WTC11 (cell line): ENCODE results near the gene OPCML.

ENCODE experiments used
- ATF2 ChIP-seq: sonication (generic); formaldehyde crosslinking; IDR thresholded peaks from 2 replicates; pipeline ENCODE4 v1.8.1; 2022; ENCODE audit warnings: low read depth, missing genetic modification reagents, borderline replicate concordance
- CREB1 ChIP-seq: sonication (generic); formaldehyde crosslinking; IDR thresholded peaks from 2 replicates; pipeline ENCODE4 v1.8.0; 2023; ENCODE audit warnings: mild to moderate bottlenecking, missing genetic modification reagents
- CREM ChIP-seq: sonication (generic); formaldehyde crosslinking; IDR thresholded peaks from 2 replicates; pipeline ENCODE4 v1.8.1; 2022; ENCODE audit warnings: mild to moderate bottlenecking, missing genetic modification reagents, moderate library complexity
- CTCF ChIP-seq: fragments of 200-600 bp; IDR thresholded peaks from 2 replicates; pipeline ENCODE4 v1.8.0; 2022; ENCODE audit warnings: antibody characterized with exemption
- E2F4 ChIP-seq: sonication (generic); formaldehyde crosslinking; IDR thresholded peaks from 2 replicates; pipeline ENCODE4 v1.8.1; 2022; ENCODE audit warnings: low read depth, mild to moderate bottlenecking, moderate library complexity, missing genetic modification reagents, borderline replicate concordance
- ELF4 ChIP-seq: sonication (generic); formaldehyde crosslinking; IDR thresholded peaks from 2 replicates; pipeline ENCODE4 v1.8.1; 2022; ENCODE audit warnings: low read depth, mild to moderate bottlenecking, moderate library complexity, missing genetic modification reagents
- EMX1 ChIP-seq: fragments of 250-450 bp; sonication (Bioruptor Pico); IDR thresholded peaks from 2 replicates; pipeline ENCODE4 v1.8.0; 2021; ENCODE audit warnings: mild to moderate bottlenecking
- ERG ChIP-seq: fragments of 250-450 bp; sonication (Bioruptor Pico); IDR thresholded peaks from 2 replicates; pipeline ENCODE4 v1.8.0; 2021; ENCODE audit warnings: mild to moderate bottlenecking
- GABPB1 ChIP-seq: sonication (generic); formaldehyde crosslinking; IDR thresholded peaks from 2 replicates; pipeline ENCODE4 v1.8.1; 2023; ENCODE audit warnings: mild to moderate bottlenecking, missing genetic modification reagents
- MAX ChIP-seq: sonication (generic); formaldehyde crosslinking; IDR thresholded peaks from 2 replicates; pipeline ENCODE4 v1.8.0; 2022; ENCODE audit warnings: mild to moderate bottlenecking, missing genetic modification reagents
- NR2C2 ChIP-seq: sonication (generic); formaldehyde crosslinking; IDR thresholded peaks from 2 replicates; pipeline ENCODE4 v1.8.0; 2022; ENCODE audit warnings: mild to moderate bottlenecking, missing genetic modification reagents
- RELA ChIP-seq: sonication (generic); formaldehyde crosslinking; IDR thresholded peaks from 2 replicates; pipeline ENCODE4 v1.8.1; 2022; ENCODE audit warnings: missing genetic modification reagents, mild to moderate bottlenecking, borderline replicate concordance
- USF2 ChIP-seq: sonication (generic); formaldehyde crosslinking; IDR thresholded peaks from 2 replicates; pipeline ENCODE4 v1.8.1; 2023; ENCODE audit warnings: mild to moderate bottlenecking, missing genetic modification reagents, moderate library complexity
- ZNF512 ChIP-seq: sonication (generic); formaldehyde crosslinking; IDR thresholded peaks from 2 replicates; pipeline ENCODE4 v1.8.1; 2022; ENCODE audit warnings: missing genetic modification reagents, borderline replicate concordance

- TF ChIP-seq CTCF: no peak
- no peak for TF ChIP-seq ATF2 (CRISPR knock-in tag)
- no peak for TF ChIP-seq NR2C2 (CRISPR knock-in tag)
- TF ChIP-seq RELA (CRISPR knock-in tag): no peak
- no peak for TF ChIP-seq USF2 (CRISPR knock-in tag)
- TF ChIP-seq E2F4 (CRISPR knock-in tag): no peak
- TF ChIP-seq MAX (CRISPR knock-in tag): no peak
- no peak for TF ChIP-seq ELF4 (CRISPR knock-in tag)
- no peak for TF ChIP-seq EMX1 (CRISPR knock-in tag)
- TF ChIP-seq ERG (CRISPR knock-in tag): no peak
- TF ChIP-seq ZNF512 (CRISPR knock-in tag): no peak
- no peak for TF ChIP-seq CREB1 (CRISPR knock-in tag)
- no peak for TF ChIP-seq CREM (CRISPR knock-in tag)
- TF ChIP-seq GABPB1 (CRISPR knock-in tag): no peak
Measured at GRCh38 chr11:133338588-133338987, 193.7 kb downstream of the OPCML start.
